H9 (cell line): ENCODE measurements around the gene SEC23IP. TPM values are rescaled to one million over a fixed set of nuclear protein-coding genes. Genes with fewer than 3 reads are reported as not detected.
"Not testable (repeated sequence)": the region's sequence is repeated elsewhere in the genome, so short reads cannot be mapped to it uniquely, and the experiment has no call there.

Experiments used
- DNase-seq: peaks from one replicate; pipeline ENCODE4 v3.0.0-alpha.2; 2017
- H2AFZ ChIP-seq: one replicate; pipeline ENCODE4 v1.6.1; 2013; ENCODE audit warnings: mild to moderate bottlenecking, low read length, control low read depth, moderate library complexity
- H2AK5ac ChIP-seq: 2 replicates; pipeline ENCODE4 v1.6.1; 2013; ENCODE audit warnings: low read length, control low read depth, mixed read lengths; ENCODE audit not compliant: insufficient read length
- H2BK120ac ChIP-seq: one replicate; pipeline ENCODE4 v1.6.1; 2013; ENCODE audit warnings: low read depth, mild to moderate bottlenecking, low read length, control low read depth, inconsistent platforms; ENCODE audit not compliant: poor library complexity, severe bottlenecking
- H2BK12ac ChIP-seq: 2 replicates; pipeline ENCODE4 v1.6.1; 2013; ENCODE audit warnings: low read length, control low read depth, mixed read lengths, low read depth; ENCODE audit not compliant: insufficient read length
- H2BK15ac ChIP-seq: 2 replicates; pipeline ENCODE4 v1.6.1; 2013; ENCODE audit warnings: low read depth, low read length, control low read depth
- H2BK20ac ChIP-seq: one replicate; pipeline ENCODE4 v1.6.1; 2013; ENCODE audit warnings: low read depth, mild to moderate bottlenecking, low read length, control low read depth, inconsistent platforms; ENCODE audit not compliant: poor library complexity, severe bottlenecking
- H2BK5ac ChIP-seq: 2 replicates; pipeline ENCODE4 v1.6.1; 2013; ENCODE audit warnings: low read length, control low read depth, mixed read lengths; ENCODE audit not compliant: insufficient read length
- H3K14ac ChIP-seq: 2 replicates; pipeline ENCODE4 v1.6.1; 2013; ENCODE audit warnings: low read length, control low read depth; ENCODE audit not compliant: insufficient read depth
- H3K18ac ChIP-seq: 2 replicates; pipeline ENCODE4 v1.6.1; 2013; ENCODE audit warnings: low read depth, mild to moderate bottlenecking, mixed read lengths, low read length, control low read depth; ENCODE audit not compliant: insufficient read length
- H3K23ac ChIP-seq: 2 replicates; pipeline ENCODE4 v1.6.1; 2013; ENCODE audit warnings: low read length, control low read depth, mixed read lengths, low read depth; ENCODE audit not compliant: insufficient read length
- H3K23me2 ChIP-seq: 2 replicates; pipeline ENCODE4 v1.6.1; 2013; ENCODE audit warnings: low read depth, mild to moderate bottlenecking, mixed read lengths, low read length, control low read depth; ENCODE audit not compliant: insufficient read length, poor library complexity, severe bottlenecking
- H3K27ac ChIP-seq: 2 replicates; pipeline ENCODE4 v1.5.1; 2013; ENCODE audit warnings: low read length, control low read depth, mixed read lengths, low read depth; ENCODE audit not compliant: insufficient read length
- H3K27me3 ChIP-seq: 2 replicates; pipeline ENCODE4 v1.6.1; 2013; ENCODE audit warnings: low read length, control low read depth, inconsistent platforms; ENCODE audit not compliant: insufficient read depth
- H3K4ac ChIP-seq: 2 replicates; pipeline ENCODE4 v1.6.1; 2013; ENCODE audit warnings: low read depth, mild to moderate bottlenecking, control low read depth, inconsistent platforms, low read length, moderate library complexity
- H3K4me1 ChIP-seq: 2 replicates; pipeline ENCODE4 v1.6.1; 2013; ENCODE audit warnings: low read length, control low read depth, inconsistent platforms; ENCODE audit not compliant: insufficient read depth
- H3K4me2 ChIP-seq: 2 replicates; pipeline ENCODE4 v1.6.1; 2013; ENCODE audit warnings: low read length, control low read depth, mixed read lengths; ENCODE audit not compliant: insufficient read length, insufficient read depth
- H3K56ac ChIP-seq: 2 replicates; pipeline ENCODE4 v1.6.1; 2013; ENCODE audit warnings: low read depth, mild to moderate bottlenecking, mixed read lengths, low read length, control low read depth; ENCODE audit not compliant: insufficient read length
- H3K79me1 ChIP-seq: 2 replicates; pipeline ENCODE4 v1.6.1; 2013; ENCODE audit warnings: low read depth, mild to moderate bottlenecking, moderate library complexity, low read length, control low read depth, inconsistent platforms; ENCODE audit not compliant: insufficient read depth, poor library complexity, severe bottlenecking
- H3K79me2 ChIP-seq: 2 replicates; pipeline ENCODE4 v1.6.1; 2013; ENCODE audit warnings: low read length, control low read depth, inconsistent platforms; ENCODE audit not compliant: insufficient read depth
- H3K9ac ChIP-seq: 2 replicates; pipeline ENCODE4 v1.6.1; 2013; ENCODE audit warnings: low read length, control low read depth, mixed read lengths; ENCODE audit not compliant: insufficient read length; ENCODE audit errors: extremely low read depth
- H3K9me3 ChIP-seq: one replicate; pipeline ENCODE4 v1.6.1; 2013; ENCODE audit warnings: low read depth, low read length, inconsistent platforms; ENCODE audit not compliant: control insufficient read depth
- H3T11ph ChIP-seq: one replicate; pipeline ENCODE4 v1.6.1; 2013; ENCODE audit warnings: mild to moderate bottlenecking, low read length, control low read depth, inconsistent platforms
- H4K20me1 ChIP-seq: one replicate; pipeline ENCODE4 v1.6.1; 2013; ENCODE audit not compliant: control insufficient read depth, insufficient read length, insufficient read depth
- H4K5ac ChIP-seq: 2 replicates; pipeline ENCODE4 v1.6.1; 2013; ENCODE audit warnings: low read depth, mild to moderate bottlenecking, mixed read lengths, low read length, control low read depth; ENCODE audit not compliant: insufficient read length
- H4K8ac ChIP-seq: replicated peaks from 2 replicates; pipeline ENCODE4 v1.6.1; 2013; ENCODE audit warnings: low read length, control low read depth, mixed read lengths, low read depth; ENCODE audit not compliant: insufficient read length
- H4K91ac ChIP-seq: 2 replicates; pipeline ENCODE4 v1.6.1; 2013; ENCODE audit warnings: low read depth, mild to moderate bottlenecking, moderate library complexity, mixed read lengths, low read length, control low read depth; ENCODE audit not compliant: insufficient read length
- H3K27ac Mint-ChIP-seq, 3 experiments: 2 replicates in 2 of 3; 3 replicates in 1 of 3; pipeline ENCODE4 v1.8.0; 2020 to 2021; ENCODE audit warnings: mixed read lengths in 3 of 3, mild to moderate bottlenecking in 1 of 3, moderate library complexity in 1 of 3
- H3K27me3 Mint-ChIP-seq: 2 replicates; pipeline ENCODE4 v1.8.0; 2021; ENCODE audit warnings: low read depth, mild to moderate bottlenecking, moderate library complexity, mixed read lengths
- H3K36me3 Mint-ChIP-seq, 3 experiments: 2 replicates in 2 of 3; 3 replicates in 1 of 3; pipeline ENCODE4 v1.8.0; 2020 to 2021; ENCODE audit warnings: low read depth in 3 of 3, mixed read lengths in 3 of 3; ENCODE audit not compliant: insufficient read depth in 1 of 3
- H3K4me1 Mint-ChIP-seq, 2 experiments: 2 replicates each; pipeline ENCODE4 v1.8.0; 2020; ENCODE audit warnings: mixed read lengths in 2 of 2
- H3K4me3 Mint-ChIP-seq, 2 experiments: 2 replicates in 1 of 2; 3 replicates in 1 of 2; pipeline ENCODE4 v1.8.0; 2020 to 2021; ENCODE audit warnings: mild to moderate bottlenecking in 2 of 2, mixed read lengths in 2 of 2, moderate library complexity in 1 of 2
- H3K9me3 Mint-ChIP-seq, 2 experiments: 2 replicates in 1 of 2; 3 replicates in 1 of 2; pipeline ENCODE4 v1.8.0; 2020; ENCODE audit warnings: mild to moderate bottlenecking in 2 of 2, mixed read lengths in 2 of 2, moderate library complexity in 1 of 2
- WGBS: extraction: QIAGEN DNeasy Blood & Tissue Kit; methylation state at CpG from one replicate; pipeline ENCODE4 v1.1.7; 2013; ENCODE audit warnings: missing lambda C conversion rate, low lambda C conversion rate, mixed read lengths; ENCODE audit not compliant: insufficient read length; ENCODE audit errors: extremely low coverage; 5-methylcytosine and 5-hydroxymethylcytosine counted together
- total RNA-seq: library from RNA; stranded (reverse); gene quantifications from 2 replicates; pipeline ENCODE4 v1.2.1, GENCODE V29; 2021

The SEC23IP gene
- total RNA-seq, 1 experiment from 2014 or later = 93.0 TPM

DNA sequence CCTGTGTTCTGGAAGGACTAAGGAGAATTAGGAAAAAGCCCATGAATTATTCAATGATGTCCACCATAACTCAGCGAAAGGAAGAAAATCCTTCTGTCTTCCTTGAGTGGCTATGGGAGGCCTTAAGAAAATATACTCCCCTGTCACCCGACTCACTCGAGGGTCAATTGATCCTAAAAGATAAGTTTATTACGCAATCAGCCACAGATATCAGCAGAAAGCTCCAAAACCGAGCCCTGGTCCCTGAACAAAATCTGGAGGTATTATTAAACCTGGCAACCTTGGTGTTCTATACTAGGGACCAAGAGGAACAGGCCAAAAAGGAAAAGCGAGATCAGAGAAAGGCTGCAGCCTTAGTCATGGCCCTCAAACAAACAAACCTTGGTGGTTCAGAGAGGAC lies 6.5 kb upstream of the SEC23IP start:
- H3K27ac Mint-ChIP-seq, H3K4me2 ChIP-seq, H3K14ac ChIP-seq, H3K27me3 Mint-ChIP-seq, H2AFZ ChIP-seq, H3K79me2 ChIP-seq, H3K56ac ChIP-seq, H3K18ac ChIP-seq, H4K5ac ChIP-seq, H3K4ac ChIP-seq, H3K23me2 ChIP-seq, H3K9me3 Mint-ChIP-seq, H3K9me3 ChIP-seq, H4K8ac ChIP-seq, H3K27me3 ChIP-seq, H2AK5ac ChIP-seq, H4K91ac ChIP-seq, H3K4me1 ChIP-seq, H2BK5ac ChIP-seq, H2BK120ac ChIP-seq, H2BK12ac ChIP-seq, H3K36me3 Mint-ChIP-seq, H2BK20ac ChIP-seq, H3K4me3 Mint-ChIP-seq, H3K9ac ChIP-seq, H4K20me1 ChIP-seq, H2BK15ac ChIP-seq, DNase-seq, H3T11ph ChIP-seq, H3K23ac ChIP-seq, H3K79me1 ChIP-seq, H3K27ac ChIP-seq: not testable (repeated sequence)
- no CpG with 5 or more reads among the region's 6 CpGs for WGBS
- peaks cover 14 to 24% of the 10 kb centered on the region in 2 experiments for H3K4me1 Mint-ChIP-seq

DNA sequence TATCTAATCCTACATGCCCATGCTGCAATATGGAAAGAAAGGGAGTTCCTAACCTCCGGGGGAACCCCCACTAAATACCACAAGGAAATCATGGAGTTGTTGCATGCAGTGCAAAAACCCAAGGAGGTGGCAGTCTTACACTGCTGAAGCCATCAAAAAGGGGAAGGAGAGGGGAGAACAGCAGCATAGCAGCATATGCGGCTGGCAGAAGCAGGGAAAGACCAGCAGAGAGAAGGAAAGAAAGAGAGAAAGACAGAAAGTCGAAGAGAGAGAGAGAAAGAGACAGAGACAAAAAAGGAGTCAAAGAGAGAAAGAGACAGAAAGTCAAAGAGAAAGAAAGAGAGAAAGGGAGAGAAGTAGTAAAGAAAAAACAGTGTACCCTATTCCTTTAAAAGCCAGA lies 3.8 kb upstream of the SEC23IP start:
- not testable (repeated sequence) for H3K9ac ChIP-seq, H3K27me3 Mint-ChIP-seq, H3K27ac ChIP-seq, H3K56ac ChIP-seq, DNase-seq, H2BK15ac ChIP-seq, H3K4me3 Mint-ChIP-seq, H3K23ac ChIP-seq, H3K23me2 ChIP-seq, H2AK5ac ChIP-seq, H3K79me2 ChIP-seq, H3K14ac ChIP-seq, H3K36me3 Mint-ChIP-seq, H4K91ac ChIP-seq, H3K4ac ChIP-seq, H2AFZ ChIP-seq, H3K9me3 ChIP-seq, H3K27ac Mint-ChIP-seq, H3K4me1 ChIP-seq, H3K9me3 Mint-ChIP-seq, H2BK20ac ChIP-seq, H3K18ac ChIP-seq, H2BK120ac ChIP-seq, H2BK5ac ChIP-seq, H4K20me1 ChIP-seq, H2BK12ac ChIP-seq, H4K5ac ChIP-seq, H3T11ph ChIP-seq, H3K79me1 ChIP-seq, H4K8ac ChIP-seq, H3K4me2 ChIP-seq, H3K27me3 ChIP-seq
- no CpG with 5 or more reads among the region's 3 CpGs for WGBS
- H3K4me1 Mint-ChIP-seq = peaks cover 19 to 29% of the 10 kb centered on the region in 2 experiments
